ENCODE results near the gene NOL6.

NOL6 gene

GRCh38 chr9:33452828-33453271, 20.9 kb downstream of the NOL6 start:
- no peak for DNase-seq

- DNase-seq = no peak
These were observed 23.0 kb downstream of the NOL6 start for GRCh38 chr9:33450621-33451146.

- DNase-seq = no peak
These were observed 24.0 kb downstream of the NOL6 start for GRCh38 chr9:33449715-33450114.

DNA sequence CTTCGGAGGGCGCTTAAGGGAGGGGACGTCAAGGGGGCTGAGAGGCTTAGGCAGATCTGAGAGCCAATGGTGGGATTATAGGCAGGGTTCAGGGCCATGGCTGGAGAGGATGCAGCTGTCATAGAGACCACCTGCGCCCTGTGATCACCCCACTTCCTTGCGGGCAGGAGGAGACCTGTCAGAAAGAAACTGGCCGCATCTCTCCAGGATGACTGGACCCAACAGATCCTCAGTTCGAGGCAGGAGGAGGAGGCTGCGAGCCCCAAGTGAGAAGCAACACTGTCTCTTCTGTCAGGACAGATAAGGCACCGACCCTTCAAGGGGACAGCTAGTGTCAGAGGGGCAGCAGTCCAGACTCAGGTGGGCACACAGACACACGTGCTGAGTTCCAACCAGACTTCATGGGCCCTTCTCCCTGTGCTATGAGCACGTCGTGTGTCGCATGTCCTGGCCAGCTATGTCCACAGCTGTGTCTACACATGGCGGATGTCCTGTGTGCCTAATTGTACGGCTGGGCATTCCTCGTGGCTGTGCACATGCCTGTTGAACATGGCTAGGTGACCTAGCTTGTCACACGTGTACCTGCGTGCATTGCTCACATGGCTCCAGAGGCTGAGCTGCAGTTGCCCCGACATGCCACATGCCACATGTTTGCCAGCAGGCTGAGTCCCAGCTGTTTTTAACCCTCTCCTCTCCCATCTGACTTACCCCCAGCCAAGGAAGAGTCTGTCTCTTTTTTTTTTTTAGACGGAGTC, 25.7 kb downstream of the NOL6 start:
- no peak for DNase-seq

DNA sequence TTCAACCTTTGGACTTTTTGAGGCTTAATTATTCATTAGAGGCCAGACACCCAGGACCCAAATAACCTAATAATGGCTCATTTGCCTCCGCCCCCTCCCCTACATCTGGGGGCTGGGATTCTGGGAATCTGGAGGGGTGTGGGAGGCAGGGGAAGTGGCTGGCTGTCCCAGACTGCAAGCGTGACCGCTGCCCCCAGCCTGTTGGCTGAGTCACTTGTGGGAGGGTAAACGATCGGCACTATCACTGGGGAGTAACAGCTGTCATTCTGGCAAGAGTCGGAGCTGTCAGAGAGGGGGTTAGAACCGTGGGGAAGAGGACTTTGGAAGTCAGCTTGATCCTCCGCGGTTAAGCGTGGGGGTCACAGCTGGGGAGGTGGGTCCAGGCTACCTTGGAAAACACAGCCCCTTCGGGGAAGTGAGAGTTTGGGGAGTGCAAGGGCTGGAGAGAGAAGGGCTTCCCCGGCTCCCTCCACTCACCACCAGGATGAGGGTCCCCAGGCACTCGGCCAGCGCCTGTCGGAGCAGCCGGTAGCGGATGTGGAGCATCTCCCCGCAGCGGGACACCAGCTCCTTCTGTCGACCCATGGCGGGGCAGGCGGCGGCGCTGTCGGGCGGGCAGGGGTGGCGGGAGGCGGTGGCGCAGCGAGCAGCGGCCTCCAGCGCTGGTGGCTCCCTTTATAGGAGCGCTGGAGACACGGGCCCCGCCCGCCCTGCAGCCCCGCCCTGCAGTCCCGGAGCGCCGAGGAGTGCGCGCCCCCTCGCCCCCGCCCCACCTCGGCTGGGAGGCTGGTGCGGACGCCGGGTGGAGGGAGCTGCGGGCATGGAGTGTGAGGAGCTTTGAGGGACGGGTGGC, 26.6 kb downstream of the NOL6 start, which contains the start of gene AQP3:
TSS of gene AQP3 (minus strand) at position 648 of the 853 bp plus-strand sequence. CDS start at position 585, 63 bp downstream.
- DNase-seq = peak; percentile 43

DNA sequence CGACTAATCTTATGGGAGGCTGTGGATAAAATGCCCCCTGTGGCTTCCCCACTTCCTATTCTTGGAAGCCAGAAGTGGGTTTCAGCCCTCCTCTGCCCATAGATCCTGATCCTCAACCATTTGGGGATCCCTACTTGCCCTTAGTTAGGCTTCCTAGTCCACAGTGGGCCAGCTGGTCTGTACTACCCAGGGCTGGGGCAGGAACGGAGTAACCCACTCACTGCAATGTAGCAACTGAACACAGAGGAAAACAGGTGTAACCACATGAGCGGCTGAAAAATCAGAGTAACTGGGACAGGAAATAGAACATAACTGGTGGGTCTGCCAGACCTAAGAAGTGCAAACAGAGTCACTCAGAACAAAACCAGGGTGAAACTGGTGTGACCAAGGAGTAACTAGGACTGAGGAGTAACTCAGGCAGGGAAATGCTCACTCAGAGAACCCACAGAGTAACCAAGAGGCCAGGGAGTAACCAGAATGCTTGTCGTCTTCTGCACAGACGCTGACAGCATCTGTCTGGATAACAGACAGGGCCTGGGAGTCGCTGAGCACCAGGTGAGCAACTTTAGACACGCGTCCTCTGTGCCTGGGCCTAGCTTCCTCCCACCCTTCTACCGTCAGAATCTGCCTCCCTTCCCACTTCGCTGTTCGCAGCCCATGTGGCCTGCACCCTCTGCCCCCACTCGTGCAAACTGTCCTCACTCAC, 27.3 kb downstream of the NOL6 start:
- no peak for DNase-seq

DNA sequence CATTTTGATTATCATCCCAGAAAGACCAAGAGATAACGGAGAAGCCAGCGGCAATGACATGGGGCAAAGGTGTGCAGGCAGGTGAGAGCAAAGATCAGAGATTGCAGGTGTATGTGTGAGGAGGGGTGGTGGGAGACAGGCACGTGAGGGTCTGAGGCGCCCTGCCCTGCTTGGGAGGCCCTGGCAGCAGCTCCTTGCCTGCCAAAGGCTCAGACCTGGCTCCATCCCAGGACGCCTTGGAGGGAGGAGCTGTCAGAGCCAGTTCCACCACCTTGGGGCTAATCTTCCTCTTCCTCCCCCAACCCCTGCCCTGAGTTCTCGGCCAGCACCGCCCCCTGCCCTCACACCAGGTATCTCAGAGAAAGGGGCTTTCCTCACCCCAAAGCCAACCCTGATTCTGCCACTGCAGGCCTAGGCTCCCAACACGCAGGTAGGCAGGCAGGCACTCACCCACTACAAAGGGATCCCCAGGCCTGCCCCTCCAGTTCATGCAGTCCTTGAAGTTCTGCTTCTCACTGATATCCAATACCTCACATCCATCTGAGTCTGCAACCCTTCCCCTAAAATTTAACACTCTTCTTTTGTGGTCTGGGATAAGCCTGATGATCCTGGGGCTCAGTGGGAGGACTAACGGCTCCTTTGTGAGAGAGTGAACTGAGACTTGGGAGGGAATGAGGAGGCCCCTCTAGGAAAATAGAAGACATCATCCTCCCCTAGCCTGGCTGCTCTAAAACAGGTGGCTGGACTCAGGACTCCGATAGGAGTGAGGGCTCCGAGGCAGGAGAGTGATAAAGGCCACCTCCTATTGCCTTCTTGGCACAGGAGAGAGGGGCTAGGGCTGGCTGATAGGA, 28.1 kb downstream of the NOL6 start:
- no peak for DNase-seq

GRCh38 chr9:33443464-33444154, 30.1 kb downstream of the NOL6 start:
- DNase-seq = no peak

DNA sequence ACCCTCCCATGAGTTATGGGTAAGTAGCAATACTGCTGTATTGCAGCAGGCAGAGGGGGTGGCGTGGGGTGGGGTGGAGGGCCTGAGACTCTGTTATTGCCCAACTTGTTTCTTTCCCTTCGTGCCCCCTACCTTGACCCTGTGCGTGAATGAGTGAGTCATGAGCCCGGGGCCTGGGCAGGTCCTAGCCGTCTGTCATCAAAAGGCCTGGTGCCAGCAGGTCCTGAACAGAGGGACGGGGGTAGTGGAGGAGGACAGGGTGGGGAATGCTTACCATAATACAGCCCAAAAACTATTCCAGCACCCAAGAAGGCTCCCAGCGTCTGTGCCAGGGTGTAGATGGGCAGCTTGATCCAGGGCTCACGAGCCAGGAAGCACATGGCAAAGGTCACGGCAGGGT, 30.7 kb downstream of the NOL6 start:
- no peak for DNase-seq

DNA sequence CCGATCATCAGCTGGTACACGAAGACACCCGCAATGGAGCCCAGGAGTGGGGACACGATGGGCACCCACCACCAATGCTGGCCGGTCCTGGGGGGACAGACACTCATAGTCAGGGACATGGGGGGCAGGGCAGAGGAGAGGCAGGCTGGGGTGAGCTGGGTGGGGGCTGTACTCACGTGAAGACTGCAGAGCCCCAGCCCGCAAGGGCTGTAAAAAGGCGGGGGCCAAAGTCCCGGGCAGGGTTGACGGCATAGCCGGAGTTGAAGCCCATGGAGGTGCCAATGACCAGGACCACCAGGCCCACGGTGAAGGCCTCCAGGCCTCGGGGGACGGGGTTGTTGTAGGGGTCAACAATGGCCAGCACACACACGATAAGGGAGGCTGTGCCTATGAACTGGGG, 31.6 kb downstream of the NOL6 start:
- no peak for DNase-seq

DNA sequence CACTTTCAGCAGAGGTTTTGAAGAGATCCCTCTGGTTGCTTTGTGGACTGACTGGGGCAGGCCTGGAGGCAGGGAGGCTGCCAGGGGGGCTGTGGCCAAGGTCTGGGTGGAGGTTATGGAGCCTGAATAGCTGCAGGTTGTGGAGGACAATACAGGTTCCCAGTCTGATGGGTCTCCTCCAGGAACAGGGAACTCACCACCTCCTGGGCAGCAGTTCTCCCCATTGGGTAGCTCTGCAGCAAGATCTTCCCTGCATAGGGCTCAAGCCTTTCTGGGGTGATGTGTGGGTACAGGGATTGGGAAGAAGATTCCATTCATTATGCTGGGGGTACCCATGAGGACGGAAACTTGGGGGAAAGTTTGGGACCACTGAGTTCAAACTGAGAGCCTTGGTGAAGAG, 33.1 kb downstream of the NOL6 start:
- DNase-seq = no peak

DNA sequence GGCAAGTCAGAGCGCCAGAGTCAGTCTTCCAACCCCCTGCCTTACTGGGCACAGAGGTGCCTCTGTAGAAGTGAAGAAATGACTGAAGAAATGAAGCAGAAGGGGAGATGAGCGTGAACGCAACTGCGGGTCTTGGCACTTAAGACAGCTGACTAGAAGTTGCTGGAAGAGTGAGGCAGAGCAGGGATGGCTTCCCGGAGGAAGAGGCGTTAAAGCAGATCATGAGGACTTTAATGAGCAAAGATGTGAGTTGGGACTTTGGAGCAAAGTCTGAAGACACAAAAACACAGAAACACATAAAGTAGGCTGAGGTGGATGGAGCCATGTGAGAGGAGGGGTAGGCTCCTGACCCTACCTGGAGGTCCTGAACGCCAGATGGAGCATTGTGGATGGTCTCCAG, 33.5 kb downstream of the NOL6 start:
- no peak for DNase-seq

GRCh38 chr9:33439731-33440130, 34.0 kb downstream of the NOL6 start:
- DNase-seq = no peak

GRCh38 chr9:33438926-33439680, 34.6 kb downstream of the NOL6 start:
- no peak for DNase-seq

GRCh38 chr9:33437898-33438297, 35.8 kb downstream of the NOL6 start:
- DNase-seq = no peak

DNA sequence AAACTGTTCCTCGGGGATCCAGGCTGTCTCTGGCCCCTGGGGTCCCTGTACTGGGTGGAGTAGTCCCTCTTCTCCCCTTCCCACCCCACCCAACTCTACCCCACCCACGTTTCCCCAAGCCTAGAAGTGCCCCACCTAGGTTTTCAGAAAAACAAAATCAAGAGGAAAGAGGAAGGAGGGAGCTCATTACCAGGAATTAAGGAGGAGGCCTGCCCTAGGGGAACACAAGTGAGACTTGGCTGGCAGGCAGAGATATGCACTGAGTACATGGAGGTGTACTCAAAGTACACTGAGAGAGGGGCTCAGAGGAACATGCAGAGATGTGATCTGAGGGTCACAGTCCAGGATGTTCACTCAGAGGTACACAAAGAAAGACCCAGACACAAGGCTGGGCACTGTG, 36.5 kb downstream of the NOL6 start:
- DNase-seq = no peak

DNA sequence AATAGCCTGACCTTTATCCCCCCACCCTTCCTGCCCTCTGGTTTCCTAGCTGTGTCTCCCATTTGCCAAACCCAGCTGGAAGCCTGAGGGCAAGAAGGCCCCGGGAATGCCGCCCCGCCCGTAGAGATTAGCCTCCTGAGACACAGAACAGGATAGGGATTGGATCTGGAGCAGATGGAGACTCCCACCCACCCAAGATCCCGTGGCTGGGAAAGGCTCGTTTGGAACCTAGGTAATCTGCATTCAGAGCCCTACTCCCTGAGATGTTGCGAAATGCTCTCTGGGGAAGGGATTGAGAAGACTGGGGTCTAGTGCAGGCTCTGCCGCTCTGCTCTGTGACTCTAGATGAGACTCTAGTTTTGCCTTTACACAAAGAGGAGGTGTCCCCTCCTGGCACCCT, 37.3 kb downstream of the NOL6 start:
- DNase-seq = no peak

DNA sequence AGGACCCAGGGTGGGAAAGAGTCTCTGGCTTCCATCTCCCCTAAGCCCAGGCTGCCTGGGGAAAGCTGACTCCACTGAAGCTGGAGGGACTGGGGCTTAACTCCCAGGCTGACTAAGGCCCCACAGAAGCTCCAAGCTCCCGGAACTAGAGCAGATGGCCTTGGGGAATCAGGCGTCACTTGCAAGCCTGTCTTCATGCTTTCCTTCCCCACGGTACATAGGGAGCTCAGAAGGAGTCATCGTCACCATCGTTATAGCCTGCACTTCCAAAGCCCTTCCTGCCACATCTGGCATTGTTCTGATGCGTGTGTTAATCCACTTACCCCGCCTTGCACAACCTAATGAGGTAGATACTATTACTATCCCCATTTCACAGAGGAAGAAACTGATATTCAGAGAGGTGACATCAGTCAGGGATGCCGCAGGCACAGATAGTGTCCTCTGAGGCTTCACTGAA, 37.9 kb downstream of the NOL6 start:
- DNase-seq = no peak

GRCh38 chr9:33434317-33435105, 39.2 kb downstream of the NOL6 start:
- DNase-seq = no peak

- DNase-seq = no peak
These were observed 39.9 kb downstream of the NOL6 start for GRCh38 chr9:33433871-33434270.
